ENCODE results near the gene LENG8. TPM values are rescaled to one million over a fixed set of nuclear protein-coding genes. Genes with fewer than 3 reads are reported as not detected.

Gene LENG8
- total RNA-seq, 2 donors from 2014 or later: 32.1 to 36.4 TPM

DNA sequence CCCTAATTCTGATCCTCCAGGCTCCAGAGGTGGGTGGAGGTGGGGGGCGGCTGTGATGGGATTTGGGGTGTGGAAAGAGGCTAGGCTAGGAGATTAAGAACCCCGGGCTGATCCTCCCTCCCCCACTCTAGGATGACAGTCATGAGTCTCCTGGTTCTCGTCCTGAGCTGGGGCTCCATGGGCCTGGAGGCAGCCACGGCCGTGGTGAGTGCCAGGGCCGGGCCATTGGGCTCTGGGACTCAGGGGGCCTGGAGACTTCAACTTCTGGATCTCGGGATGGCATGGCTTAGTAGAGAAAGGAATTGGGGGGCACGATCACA is 19.9 kb upstream of the LENG8 start:
- Histone ChIP-seq H3K27ac (no peak overlapping the region), H3K27me3 (no peaks in the 10 kb centered on the region), H3K9me3 (no peaks in the 10 kb centered on the region), H3K36me3 (no peaks in the 10 kb centered on the region), H3K4me1 (peaks cover 0 to 24% of the 10 kb centered on the region in 2 donors), H3K4me3 (no peak overlapping the region)
- no peak for DNase-seq (ENCODE audit: low spot score)
- TF ChIP-seq, protein P1, sequence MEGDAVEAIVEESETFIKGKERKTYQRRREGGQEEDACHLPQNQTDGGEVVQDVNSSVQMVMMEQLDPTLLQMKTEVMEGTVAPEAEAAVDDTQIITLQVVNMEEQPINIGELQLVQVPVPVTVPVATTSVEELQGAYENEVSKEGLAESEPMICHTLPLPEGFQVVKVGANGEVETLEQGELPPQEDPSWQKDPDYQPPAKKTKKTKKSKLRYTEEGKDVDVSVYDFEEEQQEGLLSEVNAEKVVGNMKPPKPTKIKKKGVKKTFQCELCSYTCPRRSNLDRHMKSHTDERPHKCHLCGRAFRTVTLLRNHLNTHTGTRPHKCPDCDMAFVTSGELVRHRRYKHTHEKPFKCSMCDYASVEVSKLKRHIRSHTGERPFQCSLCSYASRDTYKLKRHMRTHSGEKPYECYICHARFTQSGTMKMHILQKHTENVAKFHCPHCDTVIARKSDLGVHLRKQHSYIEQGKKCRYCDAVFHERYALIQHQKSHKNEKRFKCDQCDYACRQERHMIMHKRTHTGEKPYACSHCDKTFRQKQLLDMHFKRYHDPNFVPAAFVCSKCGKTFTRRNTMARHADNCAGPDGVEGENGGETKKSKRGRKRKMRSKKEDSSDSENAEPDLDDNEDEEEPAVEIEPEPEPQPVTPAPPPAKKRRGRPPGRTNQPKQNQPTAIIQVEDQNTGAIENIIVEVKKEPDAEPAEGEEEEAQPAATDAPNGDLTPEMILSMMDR (IDR thresholded peaks at IDR 0.05): no peak

- no peaks in the 10 kb centered on the region for H3K9me3 ChIP-seq
- no peak overlapping the region for H3K27ac ChIP-seq
- H3K27me3 ChIP-seq: no peaks in the 10 kb centered on the region
- no peak overlapping the region for H3K4me3 ChIP-seq
- H3K36me3 ChIP-seq: no peaks in the 10 kb centered on the region
- H3K4me1 ChIP-seq: peaks cover 0 to 29% of the 10 kb centered on the region in 2 donors
- TF ChIP-seq, protein P1 (IDR thresholded peaks at IDR 0.05): no peak
- DNase-seq (ENCODE audit: low spot score): no peak
Observed at GRCh38 chr19:54429545-54430227, 19.3 kb upstream of the LENG8 start.

DNA sequence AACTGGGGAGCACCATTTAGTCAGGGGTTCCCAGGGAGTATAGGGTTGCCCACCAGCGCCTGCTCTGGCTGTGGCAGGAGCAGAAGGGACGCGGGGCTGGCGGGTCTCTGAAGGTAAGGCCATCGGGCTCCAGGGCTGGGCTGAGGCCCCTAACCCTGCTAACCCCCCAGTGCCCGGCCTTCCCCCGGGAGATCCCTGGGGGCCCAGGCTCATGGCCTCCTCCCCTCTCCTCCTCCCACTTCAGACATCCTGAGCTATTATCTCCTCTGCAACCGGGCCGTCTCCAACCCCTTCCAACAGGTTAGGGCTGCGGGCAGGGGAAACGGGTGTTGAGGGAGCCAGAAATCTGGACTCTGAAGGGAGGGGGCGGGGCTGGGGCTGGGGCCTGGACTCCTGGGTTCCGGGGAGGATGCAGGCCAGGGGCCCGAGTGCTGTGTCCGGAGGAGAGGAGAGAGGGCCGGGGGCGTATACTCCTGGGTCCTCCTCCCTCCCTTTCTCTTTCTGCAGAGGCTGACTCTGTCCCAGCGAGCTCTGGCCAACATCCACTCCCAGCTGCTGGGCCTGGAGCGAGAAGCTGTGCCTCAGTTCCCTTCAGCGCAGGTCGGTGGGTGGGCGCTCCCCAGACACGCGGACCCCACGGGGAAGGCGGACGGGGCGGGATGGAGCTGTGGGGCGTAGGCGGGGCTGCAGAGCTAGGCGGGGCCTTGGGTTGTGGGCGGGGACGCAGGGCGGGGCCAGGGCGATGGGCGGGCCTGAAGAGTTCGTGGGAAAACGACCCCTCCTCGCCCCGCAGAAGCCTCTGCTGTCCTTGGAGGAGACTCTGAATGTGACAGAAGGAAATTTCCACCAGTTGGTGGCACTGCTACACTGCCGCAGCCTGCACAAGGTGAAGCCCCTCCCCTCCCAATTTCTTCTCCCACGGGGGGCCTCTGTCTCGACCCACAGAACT is 18.4 kb upstream of the LENG8 start:
- no peaks in the 10 kb centered on the region for H3K27me3 ChIP-seq
- H3K36me3 ChIP-seq: no peaks in the 10 kb centered on the region
- peak overlapping the region in 1 of 2 donors; percentile 31 for H3K4me3 ChIP-seq
- TF ChIP-seq, protein P1 (IDR thresholded peaks at IDR 0.05): peak in 1 of 2 donors; percentile 47
- no peak overlapping the region for H3K27ac ChIP-seq
- H3K9me3 ChIP-seq: no peaks in the 10 kb centered on the region
- peaks cover 0 to 38% of the 10 kb centered on the region in 2 donors for H3K4me1 ChIP-seq
- no peak for DNase-seq (ENCODE audit: low spot score)

DNA sequence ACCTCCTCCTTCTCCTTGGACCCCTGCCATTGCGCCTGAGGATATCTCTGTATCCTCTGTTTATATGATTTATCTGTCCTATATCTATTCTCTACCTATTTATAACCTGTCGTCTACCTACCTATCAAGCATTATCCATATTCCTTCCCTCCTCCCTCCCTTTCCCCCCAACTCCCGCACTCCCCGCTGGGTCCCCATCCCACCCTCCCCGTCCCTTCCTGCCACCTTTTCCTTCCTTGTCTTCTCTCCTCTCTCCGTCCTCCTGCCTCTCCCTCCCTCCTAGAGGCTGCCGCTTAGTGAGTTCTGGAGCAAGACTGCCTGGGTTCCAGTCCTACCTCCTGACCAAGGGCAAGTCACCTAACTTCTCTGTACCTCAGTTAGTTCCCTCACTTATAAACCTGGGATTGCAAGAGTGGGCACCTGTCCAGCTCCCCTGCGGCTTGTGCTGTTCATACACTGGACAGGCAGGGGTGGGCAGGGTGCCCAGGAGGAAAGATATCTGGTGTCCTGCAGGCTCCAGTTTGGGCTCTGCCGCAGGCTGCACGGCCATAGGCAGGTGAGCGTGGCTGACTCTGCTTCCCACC is 17.7 kb upstream of the LENG8 start:
- DNase-seq (ENCODE audit: low spot score): no peak
- Histone ChIP-seq H3K9me3 (no peaks in the 10 kb centered on the region), H3K4me3 (peak overlapping the region in 1 of 2 donors; percentile 31), H3K36me3 (no peaks in the 10 kb centered on the region), H3K27me3 (no peaks in the 10 kb centered on the region), H3K4me1 (peaks cover 0 to 46% of the 10 kb centered on the region in 2 donors), H3K27ac (no peak overlapping the region)
- TF ChIP-seq, protein P1 (IDR thresholded peaks at IDR 0.05): no peak

DNA sequence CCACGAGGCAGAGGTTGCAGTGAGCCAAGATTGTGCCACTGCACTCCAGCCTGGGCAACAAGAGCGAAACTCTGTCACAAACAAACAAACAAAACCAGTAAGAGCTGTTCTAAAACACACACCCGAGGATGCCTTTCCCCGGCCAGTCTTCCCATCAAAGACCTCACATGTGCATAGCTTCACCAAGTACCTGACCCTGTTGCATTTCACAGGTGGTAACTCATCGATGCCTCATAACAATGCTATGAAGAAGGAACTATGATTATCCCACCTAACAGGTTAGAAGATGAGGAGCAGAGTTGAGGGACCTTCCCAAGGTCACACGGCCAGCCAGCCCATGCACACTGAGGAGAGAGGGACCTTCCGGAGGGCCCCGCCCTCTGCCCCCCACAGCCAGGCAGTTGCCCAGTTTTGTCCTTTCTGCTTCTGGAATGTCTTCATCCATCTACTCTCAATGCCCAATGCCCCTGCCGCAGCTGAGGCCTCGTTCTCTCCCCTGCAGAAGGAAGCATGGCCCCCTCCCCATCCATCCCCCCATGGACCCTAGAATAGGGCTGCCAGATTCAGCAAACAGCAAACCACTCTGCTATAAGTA is 16.8 kb upstream of the LENG8 start:
- H3K4me3 ChIP-seq: no peak overlapping the region
- no peak overlapping the region for H3K27ac ChIP-seq
- no peaks in the 10 kb centered on the region for H3K27me3 ChIP-seq
- no peaks in the 10 kb centered on the region for H3K36me3 ChIP-seq
- no peaks in the 10 kb centered on the region for H3K9me3 ChIP-seq
- TF ChIP-seq, protein P1 (IDR thresholded peaks at IDR 0.05): no peak
- no peak for DNase-seq (ENCODE audit: low spot score)
- peaks cover 0 to 50% of the 10 kb centered on the region in 2 donors for H3K4me1 ChIP-seq
